Gastrocnemius medialis (tissue), 4 donors: Measurements from ENCODE around the gene HIVEP3. TPM values are rescaled to one million over a fixed set of nuclear protein-coding genes. Genes with fewer than 3 reads are reported as not detected.
A peak's percentile ranks its signal among the peaks of the same experiment; 100 is the strongest.

Experiments
- ATAC-seq, 2 donors: fragments of 150-250 bp; one replicate each; pipeline ENCODE4 v1.9.1; 2016
- DNase-seq, 2 donors: peaks; one replicate each; pipeline ENCODE4 v3.0.0-alpha.2; 2019
- H3K27ac ChIP-seq, 4 donors: fragments of 200-600 bp; sonication (generic); 1 replicate in 1 of 4; 2 replicates in 3 of 4; pipeline ENCODE4 v1.5.1; 2016 to 2018; ENCODE audit warnings: mild to moderate bottlenecking in 2 of 4, moderate library complexity in 1 of 4
- H3K27me3 ChIP-seq, 3 donors: fragments of 200-600 bp; sonication (generic) in 2 of 3; 1 replicate in 1 of 3; 2 replicates in 2 of 3; pipeline versions ENCODE4 v1.5.1 to v1.6.0; 2016 to 2019; ENCODE audit warnings: mild to moderate bottlenecking in 1 of 3, moderate library complexity in 1 of 3
- H3K36me3 ChIP-seq, 2 donors: fragments of 200-600 bp; sonication (generic) in 1 of 2; one replicate each; pipeline ENCODE4 v1.5.1; 2017 to 2018
- H3K4me1 ChIP-seq, 2 donors: fragments of 200-600 bp; sonication (generic) in 1 of 2; one replicate each; pipeline ENCODE4 v1.5.1; 2016 to 2017; ENCODE audit warnings: mild to moderate bottlenecking in 2 of 2
- H3K4me3 ChIP-seq, 4 donors: fragments of 200-600 bp; sonication (generic) in 3 of 4; 1 replicate in 1 of 4; 2 replicates in 3 of 4; pipeline ENCODE4 v1.5.1; 2016 to 2019; ENCODE audit warnings: mild to moderate bottlenecking in 2 of 4
- H3K9me3 ChIP-seq, 3 donors: fragments of 200-600 bp; sonication (generic) in 2 of 3; 1 replicate in 1 of 3; 2 replicates in 2 of 3; pipeline ENCODE4 v1.5.1; 2016 to 2019
- POLR2A ChIP-seq, 2 donors: fragments of 450-650 bp; IDR thresholded peaks; one replicate each; pipeline ENCODE4 v1.6.1; 2017; ENCODE audit warnings: antibody characterized with exemption in 2 of 2, mild to moderate bottlenecking in 2 of 2, moderate library complexity in 2 of 2
- in situ Hi-C, 4 donors: fragments of 200-750 bp; cut with MboI; loops; one replicate each; pipeline versions ENCODE4 v1.15.0 to v1.8.0; 2017; ENCODE audit warnings: low sequenced_read_pairs in 4 of 4
- intact Hi-C: fragments of 100-400 bp; cut with DNase I; formaldehyde crosslinking; loops from one replicate; pipeline ENCODE4 v1.15.1; 2023; ENCODE audit warnings: low total_unique reads
- total RNA-seq, 4 donors: library from RNA; depleted of rRNA; stranded (reverse); fragments of >200 nt; gene quantifications; one replicate each; pipeline versions ENCODE4 v1.1.0 to v1.2.3, GENCODE V29; 2016
- TF ChIP-seq, protein P1 (sequence below), 5 experiments: fragments of 450-650 bp in 3 of 5; fragments of 200-600 bp in 2 of 5; sonication (generic) in 2 of 5; IDR thresholded peaks in 4 of 5; conservative IDR thresholded peaks in 1 of 5; 1 replicate in 4 of 5; 2 replicates in 1 of 5; pipeline ENCODE4 v1.5.1; 2016 to 2019; ENCODE audit warnings: antibody characterized with exemption in 5 of 5, mild to moderate bottlenecking in 3 of 5, moderate library complexity in 3 of 5

The HIVEP3 gene
- total RNA-seq, 4 donors from 2014 or later: 0.80 to 1.8 (median 1.3) TPM

DNA sequence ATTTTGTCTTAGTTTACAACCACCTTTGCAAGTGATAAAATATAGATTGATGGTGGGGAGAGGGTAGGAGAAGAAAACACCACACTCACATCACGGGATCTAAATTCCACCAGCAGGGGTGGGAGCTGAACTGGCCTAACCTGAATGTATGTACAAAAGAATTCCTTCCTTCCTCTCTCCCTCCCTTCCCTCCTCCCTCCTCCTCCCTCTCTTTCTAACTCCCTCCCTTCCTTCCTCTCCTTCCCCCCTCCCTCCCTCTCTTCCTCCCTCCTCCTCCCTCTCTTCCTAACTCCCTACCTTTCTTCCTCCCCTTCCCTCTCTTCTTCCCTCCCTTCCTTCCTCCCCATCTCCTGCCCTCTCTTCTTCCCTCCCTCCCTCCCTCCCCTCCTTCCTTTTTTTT lies 40.2 kb downstream of the HIVEP3 start:
- Histone ChIP-seq H3K36me3 (no peaks in the 10 kb centered on the region), H3K4me3 (no peak overlapping the region), H3K27ac (no peak overlapping the region), H3K9me3 (no peaks in the 10 kb centered on the region), H3K4me1 (peaks cover 62 to 65% of the 10 kb centered on the region in 2 donors), H3K27me3 (no peaks in the 10 kb centered on the region)
- in situ Hi-C loops: no loop called here
- no peak for TF ChIP-seq POLR2A (IDR thresholded peaks at IDR 0.05)
- TF ChIP-seq, protein P1, sequence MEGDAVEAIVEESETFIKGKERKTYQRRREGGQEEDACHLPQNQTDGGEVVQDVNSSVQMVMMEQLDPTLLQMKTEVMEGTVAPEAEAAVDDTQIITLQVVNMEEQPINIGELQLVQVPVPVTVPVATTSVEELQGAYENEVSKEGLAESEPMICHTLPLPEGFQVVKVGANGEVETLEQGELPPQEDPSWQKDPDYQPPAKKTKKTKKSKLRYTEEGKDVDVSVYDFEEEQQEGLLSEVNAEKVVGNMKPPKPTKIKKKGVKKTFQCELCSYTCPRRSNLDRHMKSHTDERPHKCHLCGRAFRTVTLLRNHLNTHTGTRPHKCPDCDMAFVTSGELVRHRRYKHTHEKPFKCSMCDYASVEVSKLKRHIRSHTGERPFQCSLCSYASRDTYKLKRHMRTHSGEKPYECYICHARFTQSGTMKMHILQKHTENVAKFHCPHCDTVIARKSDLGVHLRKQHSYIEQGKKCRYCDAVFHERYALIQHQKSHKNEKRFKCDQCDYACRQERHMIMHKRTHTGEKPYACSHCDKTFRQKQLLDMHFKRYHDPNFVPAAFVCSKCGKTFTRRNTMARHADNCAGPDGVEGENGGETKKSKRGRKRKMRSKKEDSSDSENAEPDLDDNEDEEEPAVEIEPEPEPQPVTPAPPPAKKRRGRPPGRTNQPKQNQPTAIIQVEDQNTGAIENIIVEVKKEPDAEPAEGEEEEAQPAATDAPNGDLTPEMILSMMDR (IDR thresholded peaks at IDR 0.05 in 4 of 5, conservative IDR thresholded peaks at IDR 0.05 in 1 of 5): no peak
- intact Hi-C loops: loop anchor here (5.0 kb wide), 1 partner anchor 66 kb away; no protein-coding TSS in a partner anchor
- ATAC-seq (no peak), DNase-seq (no peak)

DNA sequence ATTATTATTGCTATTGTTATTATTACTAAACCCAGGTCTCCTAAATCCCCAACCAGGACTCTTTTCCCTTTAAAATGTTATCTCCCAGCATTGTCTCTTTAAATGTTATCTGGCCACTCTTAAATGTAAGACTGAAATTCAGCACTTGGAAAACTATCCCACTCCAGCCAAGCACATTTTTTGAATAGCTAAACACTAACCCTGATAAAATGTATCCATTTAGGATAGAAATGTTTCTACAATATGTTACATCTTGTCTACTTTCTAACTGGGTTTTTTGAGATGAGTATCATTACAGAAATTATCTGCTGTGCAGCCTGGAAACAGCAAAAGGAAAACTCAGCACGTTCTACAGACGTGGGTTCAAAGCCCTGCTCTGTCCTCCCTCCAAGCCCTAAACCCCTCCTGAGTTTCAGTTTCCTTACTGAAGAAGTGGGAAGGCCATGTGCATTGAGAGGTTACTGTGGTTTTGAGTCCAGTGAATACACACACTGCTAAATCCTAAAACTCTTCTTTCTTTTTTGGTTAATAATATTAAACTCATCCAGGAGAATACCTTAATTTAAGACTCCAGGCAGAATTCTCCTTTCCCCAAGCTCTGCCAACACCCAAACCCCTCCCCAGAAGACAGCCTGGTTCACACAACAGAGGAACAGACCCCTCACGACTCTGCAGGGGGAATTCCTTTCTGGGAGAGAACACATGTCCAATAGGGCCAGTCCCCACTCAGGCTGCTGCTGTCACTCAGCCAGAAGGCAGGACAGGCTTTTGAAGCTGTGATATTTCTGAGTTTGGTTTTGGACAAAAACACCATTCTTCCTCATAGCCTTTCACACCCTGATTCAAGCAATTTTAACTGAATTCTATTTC lies 41.9 kb downstream of the HIVEP3 start:
- Histone ChIP-seq H3K27me3 (no peaks in the 10 kb centered on the region), H3K9me3 (no peaks in the 10 kb centered on the region), H3K4me3 (no peak overlapping the region), H3K36me3 (no peaks in the 10 kb centered on the region), H3K27ac (peak overlapping the region; percentile 47 to 81 (median 70)), H3K4me1 (peaks cover 46 to 49% of the 10 kb centered on the region in 2 donors)
- DNase-seq (no peak), ATAC-seq (no peak)
- in situ Hi-C loops: no loop called here
- intact Hi-C loops: loop anchor here (5.0 kb wide), 1 partner anchor 65 kb away; no protein-coding TSS in a partner anchor
- TF ChIP-seq POLR2A (IDR thresholded peaks at IDR 0.05): no peak
- TF ChIP-seq, protein P1 (IDR thresholded peaks at IDR 0.05 in 4 of 5, conservative IDR thresholded peaks at IDR 0.05 in 1 of 5): no peak

DNA sequence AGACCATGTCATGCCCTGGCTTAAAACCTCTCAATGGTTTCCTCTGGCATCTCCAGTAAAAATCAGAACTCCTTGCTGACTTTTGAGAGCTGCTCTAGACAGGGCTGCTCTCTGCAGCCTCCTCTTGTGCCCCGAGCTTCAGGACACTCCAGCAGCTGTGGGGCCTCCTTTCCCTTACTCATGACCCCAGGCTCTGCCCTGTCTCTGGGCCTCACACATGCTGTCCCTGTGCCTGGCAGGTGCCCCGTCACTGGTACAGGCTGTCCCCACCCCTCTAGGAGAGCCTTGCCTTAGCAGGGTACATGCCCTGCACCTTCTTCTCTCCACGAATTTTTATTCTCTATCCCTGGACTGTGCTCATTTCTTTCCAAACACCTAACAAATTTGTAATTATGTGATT lies 43.2 kb downstream of the HIVEP3 start:
- DNase-seq (peak; percentile 77 to 81), ATAC-seq (peak; percentile 80 to 88)
- H3K4me1 ChIP-seq: peaks cover 33 to 37% of the 10 kb centered on the region in 2 donors

DNA sequence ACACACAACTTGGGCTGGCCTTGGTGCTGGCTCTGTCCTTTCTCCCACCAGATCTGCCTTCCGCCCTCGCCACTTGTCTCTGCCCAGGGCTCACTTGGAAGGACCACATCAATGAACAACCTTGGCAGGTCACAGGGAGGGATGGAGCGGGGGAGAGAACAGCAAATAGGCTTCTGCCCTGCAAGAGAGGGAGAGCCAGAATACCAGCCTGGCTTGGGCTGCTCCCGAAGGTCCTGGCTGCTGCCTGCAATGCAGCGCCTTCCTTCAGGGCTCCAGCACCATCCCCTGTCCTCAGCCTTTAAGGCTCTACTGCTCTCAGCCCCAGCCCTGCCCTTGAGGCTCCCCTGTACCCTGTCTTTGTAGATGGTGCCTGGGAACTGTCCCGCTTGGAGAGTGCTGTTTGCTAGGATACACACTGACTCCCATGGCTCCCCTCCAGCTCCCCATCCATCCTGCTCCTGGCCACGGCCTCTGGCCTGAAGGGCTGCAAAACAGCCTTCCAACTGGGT lies 43.8 kb downstream of the HIVEP3 start:
- in situ Hi-C loops (no loop called here), intact Hi-C loops (loop anchor here (5.0 kb wide), 1 partner anchor 63 kb away; no protein-coding TSS in a partner anchor)
- Histone ChIP-seq H3K36me3 (no peaks in the 10 kb centered on the region), H3K4me3 (no peak overlapping the region), H3K27ac (peak overlapping the region; percentile 47 to 81 (median 70)), H3K9me3 (no peaks in the 10 kb centered on the region), H3K4me1 (peaks cover 31% of the 10 kb centered on the region in 2 donors), H3K27me3 (no peaks in the 10 kb centered on the region)
- ATAC-seq (peak in 1 of 2 donors; percentile 35), DNase-seq (no peak)
- no peak for TF ChIP-seq POLR2A (IDR thresholded peaks at IDR 0.05)
- TF ChIP-seq, protein P1 (IDR thresholded peaks at IDR 0.05 in 4 of 5, conservative IDR thresholded peaks at IDR 0.05 in 1 of 5): no peak

More for the DNA sequence above, 43.2 kb downstream of the HIVEP3 start:
- H3K27me3 ChIP-seq: no peaks in the 10 kb centered on the region
- intact Hi-C loops: loop anchor here (5.0 kb wide), 1 partner anchor 63 kb away; no protein-coding TSS in a partner anchor
- H3K27ac ChIP-seq: peak overlapping the region; percentile 47 to 81 (median 70)
- no peaks in the 10 kb centered on the region for H3K36me3 ChIP-seq
- TF ChIP-seq, protein P1 (IDR thresholded peaks at IDR 0.05 in 4 of 5, conservative IDR thresholded peaks at IDR 0.05 in 1 of 5): no peak
- TF ChIP-seq POLR2A (IDR thresholded peaks at IDR 0.05): peak in 1 of 2 donors; percentile 19
- in situ Hi-C loops: no loop called here
- H3K4me3 ChIP-seq: no peak overlapping the region
- no peaks in the 10 kb centered on the region for H3K9me3 ChIP-seq
